ENCODE measurements around the gene BCL11A.

BCL11A gene

DNA sequence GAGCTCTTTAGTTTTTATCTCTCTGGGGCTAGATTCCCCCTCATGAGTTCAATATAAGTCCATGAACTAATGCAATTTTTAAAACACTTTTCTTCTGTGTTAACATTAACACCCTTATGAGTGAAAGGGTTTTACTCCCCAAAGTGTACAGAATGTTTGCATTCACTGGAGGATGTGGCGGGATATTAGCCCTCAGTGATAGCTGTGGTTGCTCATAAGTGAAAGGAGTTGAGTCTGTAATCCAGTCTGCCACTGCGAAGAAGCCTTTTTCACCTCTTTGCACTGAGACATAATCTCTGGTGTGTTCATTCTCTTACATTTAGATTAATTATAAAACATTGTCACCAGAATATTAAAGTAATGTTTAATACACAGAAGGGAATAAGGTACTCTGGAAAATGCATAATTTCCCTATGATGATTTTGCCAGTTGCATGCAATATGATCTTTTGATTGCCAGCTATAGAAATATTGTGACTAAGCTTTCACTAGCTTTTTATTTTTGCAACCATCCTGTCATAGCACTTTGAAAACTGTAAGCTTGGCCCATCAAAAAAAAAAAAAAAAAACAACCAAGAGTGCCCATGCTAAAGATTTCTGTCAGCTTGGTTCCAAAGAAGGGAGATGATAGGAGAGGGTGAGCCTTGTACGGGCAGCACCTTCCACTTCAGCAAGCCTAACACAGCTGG, 113.2 kb downstream of the BCL11A start:
- TF ChIP-seq, protein P1, sequence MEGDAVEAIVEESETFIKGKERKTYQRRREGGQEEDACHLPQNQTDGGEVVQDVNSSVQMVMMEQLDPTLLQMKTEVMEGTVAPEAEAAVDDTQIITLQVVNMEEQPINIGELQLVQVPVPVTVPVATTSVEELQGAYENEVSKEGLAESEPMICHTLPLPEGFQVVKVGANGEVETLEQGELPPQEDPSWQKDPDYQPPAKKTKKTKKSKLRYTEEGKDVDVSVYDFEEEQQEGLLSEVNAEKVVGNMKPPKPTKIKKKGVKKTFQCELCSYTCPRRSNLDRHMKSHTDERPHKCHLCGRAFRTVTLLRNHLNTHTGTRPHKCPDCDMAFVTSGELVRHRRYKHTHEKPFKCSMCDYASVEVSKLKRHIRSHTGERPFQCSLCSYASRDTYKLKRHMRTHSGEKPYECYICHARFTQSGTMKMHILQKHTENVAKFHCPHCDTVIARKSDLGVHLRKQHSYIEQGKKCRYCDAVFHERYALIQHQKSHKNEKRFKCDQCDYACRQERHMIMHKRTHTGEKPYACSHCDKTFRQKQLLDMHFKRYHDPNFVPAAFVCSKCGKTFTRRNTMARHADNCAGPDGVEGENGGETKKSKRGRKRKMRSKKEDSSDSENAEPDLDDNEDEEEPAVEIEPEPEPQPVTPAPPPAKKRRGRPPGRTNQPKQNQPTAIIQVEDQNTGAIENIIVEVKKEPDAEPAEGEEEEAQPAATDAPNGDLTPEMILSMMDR (IDR thresholded peaks at IDR 0.05; ENCODE audit: insufficient read depth, low read length, poor library complexity, severe bottlenecking) = no peak
- Histone ChIP-seq H3K4me3 (replicated peaks; ENCODE audit: low read depth, low read length) (no peak overlapping the region), H3K27me3 (replicated peaks; ENCODE audit: control insufficient read depth, insufficient read depth, low read length) (no peaks in the 10 kb centered on the region), H3K36me3 (ENCODE audit: control insufficient read depth, insufficient read depth, low read length) (no peaks in the 10 kb centered on the region)
- no peak for DNase-seq (ENCODE audit: extremely low read depth, insufficient read length)

GRCh38 chr2:60439219-60439974, 114.1 kb downstream of the BCL11A start:
- no peaks in the 10 kb centered on the region for H3K36me3 ChIP-seq (ENCODE audit: control insufficient read depth, insufficient read depth, low read length)
- H3K27me3 ChIP-seq (replicated peaks; ENCODE audit: control insufficient read depth, insufficient read depth, low read length) = no peaks in the 10 kb centered on the region
- TF ChIP-seq, protein P1 (IDR thresholded peaks at IDR 0.05; ENCODE audit: insufficient read depth, low read length, poor library complexity, severe bottlenecking) = peak; percentile 75
- H3K4me3 ChIP-seq (replicated peaks; ENCODE audit: low read depth, low read length) = 0 out of 2 replicates have a peak overlapping the region, but pooled peaks have one; percentile 6
- peak; percentile 85 for DNase-seq (ENCODE audit: extremely low read depth, insufficient read length)

DNA sequence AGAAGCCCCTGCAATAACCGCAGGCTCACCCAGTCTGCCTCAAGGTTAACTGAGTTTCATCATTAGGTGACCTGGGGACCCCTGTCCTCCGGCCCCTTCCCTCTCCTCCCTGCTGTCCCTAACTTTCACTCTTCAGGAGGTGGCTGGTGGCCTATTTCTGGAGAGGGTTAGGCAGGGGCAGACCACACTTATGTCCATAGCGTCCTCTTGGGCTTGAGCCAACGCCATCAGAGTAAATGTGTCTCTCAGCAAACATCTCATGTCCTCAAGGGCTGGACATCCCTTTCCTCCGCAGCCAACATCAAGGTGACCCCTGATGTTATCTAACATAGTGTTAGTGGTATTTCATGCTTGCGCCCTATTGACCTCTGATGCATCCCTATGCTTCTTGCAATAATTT, 114.8 kb downstream of the BCL11A start:
- Histone ChIP-seq H3K27me3 (replicated peaks; ENCODE audit: control insufficient read depth, insufficient read depth, low read length) (no peaks in the 10 kb centered on the region), H3K36me3 (ENCODE audit: control insufficient read depth, insufficient read depth, low read length) (no peaks in the 10 kb centered on the region), H3K4me3 (replicated peaks; ENCODE audit: low read depth, low read length) (no peak overlapping the region)
- DNase-seq (ENCODE audit: extremely low read depth, insufficient read length) = no peak
- TF ChIP-seq, protein P1 (IDR thresholded peaks at IDR 0.05; ENCODE audit: insufficient read depth, low read length, poor library complexity, severe bottlenecking) = no peak

DNA sequence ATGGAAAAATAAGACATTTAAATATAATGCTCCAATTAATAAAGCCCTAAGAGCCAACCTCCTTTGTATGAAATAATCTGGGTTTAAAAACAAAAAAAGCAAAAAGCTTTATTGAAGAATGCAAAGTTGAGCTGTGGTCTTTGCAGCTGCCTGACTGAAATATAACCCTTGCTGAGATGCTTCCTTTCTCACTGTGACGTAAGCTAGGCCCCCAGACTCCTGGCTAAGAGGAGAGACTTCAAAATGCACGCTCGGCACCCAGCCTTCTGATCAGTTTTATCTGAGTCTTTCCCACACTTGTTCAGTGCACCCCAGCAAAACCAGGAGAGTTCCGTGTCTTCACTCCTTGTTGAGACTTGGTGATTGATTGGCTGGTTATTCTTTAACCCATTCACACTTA, 115.3 kb downstream of the BCL11A start:
- H3K27me3 ChIP-seq (replicated peaks; ENCODE audit: control insufficient read depth, insufficient read depth, low read length) = no peaks in the 10 kb centered on the region
- H3K36me3 ChIP-seq (ENCODE audit: control insufficient read depth, insufficient read depth, low read length) = no peaks in the 10 kb centered on the region
- H3K4me3 ChIP-seq (replicated peaks; ENCODE audit: low read depth, low read length) = no peak overlapping the region
- no peak for DNase-seq (ENCODE audit: extremely low read depth, insufficient read length)
- TF ChIP-seq, protein P1 (IDR thresholded peaks at IDR 0.05; ENCODE audit: insufficient read depth, low read length, poor library complexity, severe bottlenecking) = no peak

GRCh38 chr2:60437080-60437696, 116.3 kb downstream of the BCL11A start:
- no peak for DNase-seq (ENCODE audit: extremely low read depth, insufficient read length)
- H3K36me3 ChIP-seq (ENCODE audit: control insufficient read depth, insufficient read depth, low read length) = no peaks in the 10 kb centered on the region
- no peak overlapping the region for H3K4me3 ChIP-seq (replicated peaks; ENCODE audit: low read depth, low read length)
- TF ChIP-seq, protein P1 (IDR thresholded peaks at IDR 0.05; ENCODE audit: insufficient read depth, low read length, poor library complexity, severe bottlenecking) = no peak
- H3K27me3 ChIP-seq (replicated peaks; ENCODE audit: control insufficient read depth, insufficient read depth, low read length) = no peaks in the 10 kb centered on the region

Data from GM06990 (cell line).